Activated CD4-positive, alpha-beta T cell treated with anti-CD3 and anti-CD28 coated beads, Interleukin-2, Interleukin-4, amounts not matched to agents 100 ng/mL and 50 ng/mL, durations not matched to agents 16 hours and 8 hours (primary cell): ENCODE data around the gene LORICRIN.
A peak's percentile ranks its signal among the peaks of the same experiment; 100 is the strongest.

ENCODE experiments used
- DNase-seq: peaks from one replicate; pipeline ENCODE4 v3.0.0-alpha.2; 2020; ENCODE audit warnings: low spot score

Gene LORICRIN

DNA sequence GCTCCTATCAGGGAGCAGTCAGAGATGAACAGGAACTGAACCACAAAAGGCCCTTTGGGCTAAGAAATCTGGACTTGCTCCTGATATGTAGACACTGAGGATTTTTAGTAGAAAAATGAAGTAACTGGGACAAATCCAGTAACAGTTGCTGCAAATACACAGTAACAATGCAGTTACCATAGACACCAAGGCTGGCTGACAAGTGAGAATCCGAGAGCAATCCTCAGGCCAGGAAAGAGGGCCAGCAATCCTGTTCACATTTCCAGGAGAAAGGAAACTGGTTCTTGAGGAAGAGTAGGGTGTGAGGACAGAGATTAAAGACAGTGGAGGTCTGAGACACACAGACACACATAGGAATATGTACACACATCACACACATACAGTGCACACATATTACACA lies 9.3 kb upstream of the LORICRIN start:
- DNase-seq: no peak

DNA sequence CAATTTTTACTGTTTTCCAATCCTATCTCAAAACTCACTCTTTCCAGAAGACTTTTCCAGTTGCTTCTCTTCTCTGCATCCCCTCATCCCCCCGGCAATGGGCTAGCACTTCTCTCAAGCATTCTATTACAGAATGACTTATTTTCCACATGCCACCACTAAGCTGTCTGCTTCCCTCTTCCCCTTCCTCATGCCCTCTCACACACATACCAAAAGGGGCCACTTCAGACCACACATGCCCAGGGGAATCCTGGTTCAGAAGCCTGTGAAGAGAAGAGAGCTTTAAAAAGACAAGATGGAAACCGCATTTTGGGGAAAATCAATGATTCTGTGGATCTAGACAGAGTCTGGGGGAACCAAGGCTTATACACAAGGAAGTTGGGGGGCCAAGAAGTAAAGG lies 8.4 kb upstream of the LORICRIN start:
- DNase-seq: no peak

DNA sequence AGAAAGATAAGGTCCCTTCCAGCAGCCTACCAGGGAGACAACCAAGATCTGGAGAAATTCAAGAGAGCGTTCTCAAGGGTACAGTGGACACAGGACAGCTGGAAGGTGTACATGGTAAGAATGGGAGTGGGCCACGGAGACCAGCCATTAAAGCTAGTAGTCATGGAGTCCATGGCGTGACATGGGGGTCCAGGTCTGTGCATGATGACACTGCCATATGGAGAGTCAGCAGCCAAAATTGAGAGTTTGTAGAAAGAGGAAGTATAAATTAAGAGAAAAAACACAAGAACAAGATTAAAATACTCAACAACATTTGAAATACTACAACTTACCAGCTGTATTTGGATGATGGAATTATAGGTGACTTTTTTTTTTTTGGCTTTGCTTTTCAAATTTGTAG lies 7.9 kb upstream of the LORICRIN start:
- no peak for DNase-seq

DNA sequence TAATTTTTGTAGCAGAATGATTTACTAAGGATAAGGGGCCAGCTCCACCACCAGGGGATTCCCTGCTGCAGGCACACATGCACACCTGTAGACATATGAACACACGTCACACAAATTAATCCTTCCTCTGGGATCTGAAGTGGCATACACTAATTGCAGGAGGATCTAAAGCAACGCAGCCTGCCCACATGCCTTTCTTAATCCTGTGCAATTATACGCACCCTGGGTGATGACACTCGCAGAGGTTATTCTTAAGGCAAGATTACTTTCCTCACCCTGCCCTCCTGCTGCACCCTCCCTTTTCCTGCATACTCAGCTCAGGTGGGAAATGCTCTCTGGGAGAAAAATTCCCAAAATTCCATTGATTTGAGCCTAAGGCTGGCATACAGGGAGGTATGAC lies 7.5 kb upstream of the LORICRIN start:
- DNase-seq: no peak

DNA sequence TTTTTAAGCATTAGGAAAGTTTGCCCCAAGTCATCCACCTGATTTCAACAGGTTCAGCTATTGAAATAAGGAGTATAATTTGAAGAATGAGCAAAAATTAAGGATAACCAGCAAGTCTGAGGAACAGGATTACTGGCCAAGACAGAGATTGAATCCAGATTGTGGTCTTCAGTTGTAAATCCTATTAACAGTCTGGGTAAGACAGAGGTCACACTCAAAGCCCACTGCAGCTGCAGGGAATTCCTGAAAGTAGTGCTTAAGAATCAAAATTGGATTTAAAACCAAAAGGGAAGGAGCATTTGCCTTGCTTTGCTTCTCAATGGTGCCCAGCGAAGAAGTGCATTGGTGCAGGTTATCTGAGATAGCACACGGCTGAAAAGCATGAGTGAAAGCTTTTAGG lies 6.4 kb upstream of the LORICRIN start:
- DNase-seq: no peak

DNA sequence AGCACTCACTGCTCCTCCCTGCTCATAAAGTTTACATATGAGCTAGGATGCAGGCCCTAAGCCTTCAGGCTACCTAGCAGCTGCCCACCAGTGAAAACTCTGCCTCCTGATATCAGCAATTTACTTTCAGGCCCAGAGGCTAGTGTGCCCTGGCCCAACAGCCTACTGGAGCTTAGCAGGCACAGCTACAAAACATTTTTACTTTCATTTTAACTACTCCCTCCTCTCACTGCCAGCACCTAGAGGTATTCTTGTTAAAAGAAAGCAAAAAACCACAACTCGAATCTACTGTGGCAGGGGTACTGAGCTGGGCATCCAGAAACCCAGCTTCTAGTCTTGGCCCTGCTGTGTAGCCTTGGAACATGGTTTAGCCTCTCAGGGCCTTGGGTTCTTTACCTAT lies 5.8 kb upstream of the LORICRIN start:
- peak; percentile 16 for DNase-seq

DNA sequence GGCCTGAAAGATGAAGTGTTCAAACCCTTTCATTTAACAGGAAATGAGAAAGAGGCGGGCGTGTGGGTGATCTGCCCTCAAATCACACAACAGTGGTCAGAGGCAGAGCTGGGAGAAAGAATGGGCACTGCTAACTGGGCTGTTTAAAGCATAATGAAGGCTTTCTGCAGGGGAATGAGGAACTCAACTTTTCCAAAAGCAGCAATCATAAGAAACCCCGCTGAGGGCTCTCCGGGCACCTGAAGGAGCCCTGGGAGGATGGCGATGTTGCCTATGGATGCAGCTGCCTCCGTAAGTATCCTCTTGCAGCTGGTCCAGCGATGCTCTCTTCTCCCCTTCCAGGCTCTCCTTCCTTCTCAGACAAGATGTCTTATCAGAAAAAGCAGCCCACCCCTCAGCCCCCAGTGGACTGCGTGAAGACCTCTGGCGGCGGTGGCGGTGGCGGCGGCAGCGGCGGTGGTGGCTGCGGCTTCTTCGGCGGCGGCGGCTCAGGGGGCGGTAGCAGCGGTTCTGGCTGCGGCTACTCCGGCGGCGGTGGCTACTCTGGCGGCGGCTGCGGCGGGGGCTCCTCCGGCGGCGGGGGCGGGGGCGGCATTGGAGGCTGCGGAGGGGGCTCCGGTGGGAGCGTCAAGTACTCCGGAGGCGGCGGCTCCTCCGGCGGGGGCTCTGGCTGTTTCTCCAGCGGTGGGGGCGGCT lies 1.2 kb downstream of the LORICRIN start:
- peak; percentile 39 for DNase-seq

DNA sequence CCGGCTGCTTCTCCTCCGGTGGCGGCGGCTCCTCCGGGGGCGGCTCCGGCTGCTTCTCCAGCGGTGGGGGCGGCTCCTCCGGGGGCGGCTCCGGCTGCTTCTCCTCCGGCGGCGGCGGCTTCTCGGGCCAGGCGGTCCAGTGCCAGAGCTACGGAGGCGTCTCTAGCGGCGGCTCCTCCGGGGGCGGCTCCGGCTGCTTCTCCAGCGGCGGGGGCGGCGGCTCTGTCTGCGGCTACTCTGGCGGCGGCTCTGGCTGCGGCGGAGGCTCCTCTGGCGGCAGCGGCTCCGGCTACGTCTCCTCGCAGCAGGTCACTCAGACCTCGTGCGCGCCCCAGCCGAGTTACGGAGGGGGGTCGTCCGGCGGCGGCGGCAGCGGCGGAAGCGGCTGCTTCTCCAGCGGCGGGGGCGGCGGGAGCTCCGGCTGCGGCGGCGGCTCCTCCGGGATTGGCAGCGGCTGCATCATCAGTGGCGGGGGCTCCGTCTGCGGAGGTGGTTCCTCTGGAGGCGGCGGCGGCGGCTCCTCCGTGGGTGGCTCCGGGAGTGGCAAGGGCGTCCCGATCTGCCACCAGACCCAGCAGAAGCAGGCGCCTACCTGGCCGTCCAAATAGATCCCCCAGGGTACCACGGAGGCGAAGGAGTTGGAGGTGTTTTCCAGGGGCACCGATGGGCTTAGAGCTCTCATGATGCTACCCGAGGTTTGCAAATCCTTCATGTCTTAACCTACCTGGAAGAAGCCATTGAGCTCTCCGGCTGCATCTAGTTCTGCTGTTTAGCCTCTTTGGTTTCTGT lies 2.0 kb downstream of the LORICRIN start:
- peak; percentile 31 for DNase-seq

DNA sequence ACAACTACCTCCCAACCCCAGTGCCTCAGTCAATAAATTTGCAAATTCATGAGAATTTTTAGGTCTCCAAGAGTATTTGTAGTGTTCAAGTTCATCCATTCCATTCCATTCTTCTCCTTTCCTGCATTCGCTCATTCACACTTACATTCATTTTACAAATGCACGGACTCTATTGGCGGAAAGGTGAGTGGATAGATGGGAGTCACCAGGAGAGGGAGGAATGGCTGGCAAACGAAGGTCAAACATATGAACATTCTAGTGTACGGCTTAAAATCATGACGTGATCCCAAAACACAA lies 2.5 kb downstream of the LORICRIN start:
- no peak for DNase-seq

DNA sequence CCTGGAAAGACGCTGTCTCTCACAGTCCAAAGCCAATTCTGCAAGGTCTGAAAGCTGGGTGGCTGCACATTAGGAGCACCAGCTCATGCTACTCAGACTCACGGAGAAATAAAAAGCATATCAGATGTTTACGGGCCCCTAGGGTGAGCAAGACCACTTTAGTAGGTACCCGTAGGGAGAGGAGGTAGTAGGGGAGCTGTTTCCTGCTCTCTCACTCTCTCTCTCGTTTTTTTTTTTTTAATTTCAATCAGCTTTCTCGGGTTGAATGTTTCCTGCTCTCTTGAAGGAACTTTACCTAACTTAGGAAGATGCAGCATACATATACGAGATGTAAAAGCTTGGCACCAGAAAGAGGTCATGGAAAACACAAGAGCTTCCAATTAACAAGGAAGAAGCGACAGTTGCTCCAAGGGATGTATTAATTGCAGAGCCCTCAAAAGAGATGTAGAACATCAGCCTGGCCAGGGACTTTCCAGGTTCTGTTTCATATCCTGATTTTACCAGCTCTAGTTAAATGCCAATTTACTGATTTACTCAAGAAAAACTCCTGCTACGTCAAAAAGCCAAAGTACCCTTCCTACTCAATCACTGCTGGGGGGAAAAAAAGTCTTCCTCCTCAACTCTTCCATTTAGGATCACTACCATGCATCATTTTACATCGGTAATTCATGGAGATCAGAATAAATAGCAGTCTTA lies 3.1 kb downstream of the LORICRIN start:
- peak; percentile 10 for DNase-seq

DNA sequence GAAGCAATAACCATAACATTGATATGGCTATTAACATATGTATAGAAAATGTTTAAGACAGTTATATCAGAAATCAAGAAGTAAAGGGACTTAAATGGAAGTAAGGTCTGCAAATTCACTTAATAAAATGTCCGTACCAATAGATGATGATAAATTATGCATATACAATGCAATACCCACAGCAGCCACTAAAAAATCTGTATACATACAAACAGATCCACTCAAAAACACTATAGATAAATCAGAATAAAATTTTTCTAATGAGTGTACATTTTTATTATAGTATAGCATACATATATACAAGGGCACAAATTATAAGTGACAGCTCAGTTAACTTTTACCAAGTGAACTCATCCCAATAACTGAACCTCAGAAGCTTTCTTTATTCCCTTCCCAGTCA lies 6.0 kb downstream of the LORICRIN start:
- no peak for DNase-seq

DNA sequence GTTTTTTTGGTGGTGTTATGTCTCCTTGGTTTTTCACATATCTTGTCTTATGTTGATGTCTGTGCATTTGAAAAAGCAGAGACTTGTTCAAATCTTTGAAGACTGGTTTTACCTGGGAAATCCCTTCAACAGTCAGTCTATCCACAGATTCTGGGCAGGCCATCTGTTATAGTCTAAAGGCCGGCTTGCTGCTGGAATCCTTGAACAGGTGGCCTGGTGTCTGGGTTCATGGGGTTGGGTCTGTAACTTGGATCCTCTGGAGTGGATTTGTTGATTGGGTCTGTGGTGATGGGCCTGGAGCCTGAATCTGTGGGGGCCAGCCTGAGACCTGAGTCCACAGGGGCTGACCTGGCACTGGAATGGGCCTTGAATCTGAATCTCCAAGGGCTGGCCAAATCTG lies 12.2 kb downstream of the LORICRIN start:
- DNase-seq: no peak

DNA sequence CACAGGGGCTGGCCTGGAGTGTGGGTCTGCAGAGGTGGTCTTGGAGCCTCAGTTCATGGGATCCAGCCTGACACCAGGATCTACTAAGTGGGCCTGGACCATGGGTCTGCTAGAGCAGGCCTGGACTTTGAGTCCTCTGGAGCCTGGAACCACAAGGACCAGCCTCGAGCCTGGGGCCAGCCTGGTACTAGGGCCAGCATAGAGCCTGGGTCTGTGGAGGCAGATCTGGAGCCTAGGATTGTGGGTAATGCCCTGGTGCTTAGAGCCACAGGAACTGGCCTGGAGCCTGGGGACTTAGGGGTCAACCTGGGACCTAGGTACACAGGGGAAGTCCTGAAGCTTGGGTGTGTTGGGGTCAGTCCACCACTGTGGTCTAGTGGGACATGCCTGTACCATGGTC lies 12.7 kb downstream of the LORICRIN start:
- DNase-seq: no peak

DNA sequence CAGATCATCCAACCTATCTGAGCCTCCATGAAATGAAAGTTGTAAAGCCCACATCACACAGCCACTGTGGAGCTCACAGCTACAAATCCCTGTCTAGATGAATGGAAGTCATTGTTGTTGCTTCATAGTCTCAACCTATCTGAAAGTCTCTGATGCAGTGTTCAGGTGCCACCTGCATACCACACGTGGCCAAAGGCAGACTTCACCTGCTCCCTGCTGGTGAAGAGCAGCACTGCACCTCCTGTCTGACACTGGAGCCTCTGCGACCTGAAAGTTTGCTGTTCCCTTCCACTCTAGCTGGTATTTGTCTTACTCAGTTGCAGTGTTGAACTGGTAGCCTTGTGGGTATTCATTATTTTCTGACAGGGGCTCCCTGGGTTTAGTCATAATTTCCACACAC lies 18.4 kb downstream of the LORICRIN start:
- DNase-seq: peak; percentile 65

DNA sequence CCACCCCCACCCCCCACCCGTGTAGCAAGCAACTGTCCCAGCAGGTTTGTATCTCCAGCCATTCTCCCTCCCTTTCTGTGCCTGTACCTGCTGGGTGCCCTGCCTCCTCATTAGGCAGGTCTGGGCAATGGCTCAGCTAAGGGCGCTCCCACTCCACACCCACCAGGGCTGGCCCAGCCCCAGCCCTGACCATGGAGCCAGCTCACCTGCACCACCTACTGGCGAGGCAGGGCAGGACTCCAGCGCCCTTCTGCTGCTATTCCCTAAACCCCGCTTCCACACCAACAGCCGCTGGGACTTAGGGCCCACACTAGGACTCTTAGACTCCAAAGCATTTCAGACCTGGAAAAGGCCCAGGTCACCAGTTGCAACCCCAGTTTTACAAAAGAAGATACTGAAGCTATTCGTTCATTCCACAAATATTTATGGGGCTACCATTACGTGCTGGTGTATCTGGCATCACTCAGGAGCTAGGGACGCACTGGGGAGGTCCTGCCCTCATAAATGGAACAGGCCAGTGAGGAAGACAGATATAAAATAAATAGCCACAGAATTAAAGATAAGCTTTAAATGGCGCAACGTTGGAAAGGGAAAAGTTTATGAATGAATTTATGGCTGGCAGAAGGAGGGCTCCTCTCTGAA lies 29.3 kb downstream of the LORICRIN start:
- DNase-seq: peak; percentile 36

DNA sequence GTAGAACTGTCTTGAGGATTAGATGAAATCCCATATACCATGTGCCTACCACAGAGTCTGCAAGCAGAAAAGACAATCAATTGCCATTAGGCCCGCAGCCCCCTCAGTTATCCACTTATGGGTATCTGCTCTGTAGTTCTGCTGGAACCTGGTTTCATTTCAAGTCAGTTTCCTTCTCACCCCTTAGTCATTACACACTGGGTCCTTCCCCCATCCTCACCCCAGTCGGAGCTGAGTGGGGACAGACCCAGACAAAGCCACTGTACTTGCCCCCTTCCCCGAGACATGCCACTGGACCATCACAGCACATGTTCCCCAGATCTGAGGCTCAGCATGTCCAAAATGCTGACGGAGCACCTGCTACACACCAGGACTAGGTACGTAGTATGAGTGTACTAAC lies 32.0 kb downstream of the LORICRIN start:
- DNase-seq: peak; percentile 48

DNA sequence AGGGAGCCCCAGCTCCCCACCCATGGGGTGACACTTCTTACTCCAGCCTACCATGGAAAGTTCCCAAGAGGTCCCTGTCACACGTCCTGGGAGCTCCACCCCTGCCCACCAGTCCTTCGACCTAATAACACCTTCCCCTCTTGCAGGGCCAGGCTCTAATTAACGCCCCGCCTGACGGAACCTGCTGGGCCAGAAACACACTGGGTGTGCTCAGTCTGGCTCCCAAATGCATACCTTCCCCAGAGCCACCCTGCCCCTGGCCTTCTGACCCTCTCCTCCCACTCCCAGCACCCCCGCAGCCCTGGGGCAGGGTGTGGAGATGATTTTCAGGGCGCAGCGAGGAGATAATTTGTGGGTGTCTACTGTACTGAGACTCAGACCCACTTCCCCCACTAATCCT lies 32.7 kb downstream of the LORICRIN start:
- no peak for DNase-seq

DNA sequence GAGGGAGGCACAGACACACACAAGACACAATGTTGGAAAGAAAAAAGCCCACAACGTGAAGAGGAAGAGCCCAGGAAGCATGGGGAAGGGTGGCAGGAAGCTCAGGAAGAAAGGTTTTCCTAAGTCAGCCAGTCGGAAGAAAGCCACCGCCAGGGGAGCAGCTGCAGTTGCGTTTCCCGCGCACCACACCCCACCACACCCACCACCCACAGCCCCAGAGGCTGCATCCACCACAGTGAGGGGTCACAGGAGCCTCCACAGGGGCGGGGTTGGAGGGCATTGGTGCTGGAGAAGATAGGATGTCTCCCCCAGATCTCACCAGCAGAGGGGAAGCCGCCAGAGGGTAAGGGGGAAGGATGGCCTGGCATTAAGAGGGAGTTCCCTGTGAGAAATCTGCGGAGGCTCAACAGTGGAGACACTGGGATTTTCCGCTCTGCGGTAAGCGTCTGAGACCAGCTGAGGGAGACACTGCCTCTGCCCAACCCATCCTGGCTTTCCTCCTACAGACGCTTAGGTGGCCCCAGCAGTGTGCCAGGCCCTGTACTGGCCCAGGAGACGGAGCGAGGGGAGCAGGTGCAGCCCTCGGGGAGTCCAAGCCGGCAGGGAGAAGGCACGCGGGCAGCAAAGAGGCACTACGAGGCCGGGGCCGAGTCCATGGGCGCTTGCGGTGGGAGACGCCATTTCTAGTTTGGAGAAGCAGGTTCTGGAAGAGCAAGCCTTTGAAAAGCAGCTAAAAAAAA lies 33.4 kb downstream of the LORICRIN start:
- no peak for DNase-seq

DNA sequence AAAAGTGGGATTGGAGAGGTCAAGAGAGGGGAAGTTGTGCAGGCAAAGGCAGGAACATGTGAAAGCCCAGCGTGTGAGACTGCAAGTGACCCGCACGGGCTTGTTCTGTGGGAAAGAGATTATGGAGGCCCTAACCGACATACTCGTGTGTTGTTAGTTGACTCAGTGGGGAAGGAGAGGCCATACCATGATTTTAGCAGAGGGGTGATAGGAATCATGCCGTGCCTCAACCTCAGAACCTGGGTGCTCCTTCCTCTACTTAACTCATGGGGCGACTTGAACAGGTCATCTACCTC lies 33.9 kb downstream of the LORICRIN start:
- DNase-seq: no peak

DNA sequence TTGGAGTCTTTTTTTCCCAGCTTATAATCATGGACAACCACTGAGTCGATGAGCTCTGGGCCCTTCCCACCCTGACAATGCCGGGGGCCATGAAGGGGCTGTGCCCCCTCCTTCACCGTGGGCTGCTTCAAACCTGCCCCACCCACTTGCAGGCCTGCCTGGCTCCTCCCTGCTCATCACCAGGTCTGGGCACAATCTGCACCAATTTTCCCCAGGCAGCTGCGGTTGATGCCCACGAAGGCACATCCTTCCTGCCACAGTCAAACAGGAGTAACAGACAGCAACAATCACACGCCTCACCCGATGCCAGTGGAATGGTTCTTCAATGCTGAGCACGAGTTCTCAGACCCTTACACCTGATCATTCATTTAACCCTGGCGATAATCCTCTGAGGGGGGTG lies 34.4 kb downstream of the LORICRIN start:
- peak; percentile 41 for DNase-seq

DNA sequence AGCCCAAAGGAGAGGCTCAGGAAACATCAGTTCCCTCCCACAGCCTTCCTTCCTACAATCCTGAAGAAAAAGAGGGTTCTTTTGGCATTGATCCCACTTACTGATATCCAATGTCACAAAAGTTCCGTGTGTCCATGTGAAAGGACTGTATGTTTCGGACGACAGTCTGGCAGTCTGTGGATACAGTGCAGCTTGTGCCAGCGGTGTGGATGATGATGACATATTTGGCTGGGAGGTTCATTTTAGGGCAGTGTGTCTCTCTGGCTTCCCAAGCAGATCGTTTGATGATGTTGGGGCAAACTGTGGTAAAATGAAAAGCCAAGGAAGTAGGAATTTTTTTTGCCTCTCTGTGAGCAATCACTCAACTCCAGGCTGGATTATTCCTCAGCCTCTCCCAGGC lies 42.8 kb downstream of the LORICRIN start:
- DNase-seq: no peak

DNA sequence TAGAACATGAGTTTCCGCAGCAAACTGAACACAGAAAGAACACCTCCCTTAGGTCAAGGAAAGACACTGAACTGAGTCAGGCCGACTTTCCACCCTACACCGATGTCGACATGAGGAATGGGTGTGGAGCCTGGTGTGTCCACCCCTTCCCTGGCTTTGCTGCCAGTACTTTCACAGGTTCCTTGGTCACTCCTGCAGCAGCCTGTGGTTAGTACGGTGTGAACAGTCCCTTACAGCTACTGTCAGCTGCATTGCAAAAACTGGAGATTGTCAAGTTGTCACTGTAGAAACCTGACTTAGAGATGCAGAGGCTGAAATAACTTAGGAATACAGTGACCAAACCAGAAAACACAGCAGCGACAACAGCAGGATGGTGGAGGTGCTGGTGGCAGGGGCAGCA lies 46.2 kb downstream of the LORICRIN start:
- no peak for DNase-seq
